HG02870 (cell line): ENCODE results near the gene PPDPF.

ENCODE experiments used
- ATAC-seq: cut with Tn5 transposase; IDR thresholded peaks from one replicate; pipeline ENCODE4 v1.9.1; 2021; ENCODE audit warnings: mild to moderate bottlenecking, moderate library complexity; ENCODE audit not compliant: unreplicated experiment

The PPDPF gene

DNA sequence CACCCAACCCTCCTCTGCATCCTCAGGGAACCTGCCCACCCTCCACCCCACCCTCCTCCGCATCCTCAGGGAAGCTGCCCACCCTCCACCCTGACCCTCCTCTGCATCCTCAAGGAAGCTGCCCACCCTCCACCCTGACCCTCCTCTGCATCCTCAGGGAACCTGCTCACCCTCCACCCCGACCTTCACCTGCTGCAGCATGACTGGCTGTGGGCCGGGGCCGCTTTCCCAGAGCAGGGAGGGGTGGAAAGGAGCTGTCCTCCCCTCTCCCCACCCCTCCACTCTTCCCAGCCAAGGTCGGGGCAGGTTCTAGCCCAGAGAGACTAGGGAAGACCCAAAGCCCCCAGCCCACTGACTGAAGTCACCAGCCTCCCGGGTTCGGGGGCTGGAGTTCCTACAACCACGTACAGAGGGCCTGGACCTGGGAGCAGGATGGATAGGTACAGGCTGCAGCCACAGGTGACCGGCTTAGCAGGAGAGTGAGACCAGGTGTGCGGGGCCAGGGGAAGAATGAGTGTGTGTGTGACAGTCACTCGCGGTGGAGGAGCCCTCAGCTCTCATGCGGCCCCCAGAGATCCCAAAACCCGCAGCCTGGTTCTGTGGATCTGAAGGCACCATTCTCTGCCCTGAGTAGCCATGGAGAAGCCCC lies 33.3 kb upstream of the PPDPF start:
- ATAC-seq, result no peak

DNA sequence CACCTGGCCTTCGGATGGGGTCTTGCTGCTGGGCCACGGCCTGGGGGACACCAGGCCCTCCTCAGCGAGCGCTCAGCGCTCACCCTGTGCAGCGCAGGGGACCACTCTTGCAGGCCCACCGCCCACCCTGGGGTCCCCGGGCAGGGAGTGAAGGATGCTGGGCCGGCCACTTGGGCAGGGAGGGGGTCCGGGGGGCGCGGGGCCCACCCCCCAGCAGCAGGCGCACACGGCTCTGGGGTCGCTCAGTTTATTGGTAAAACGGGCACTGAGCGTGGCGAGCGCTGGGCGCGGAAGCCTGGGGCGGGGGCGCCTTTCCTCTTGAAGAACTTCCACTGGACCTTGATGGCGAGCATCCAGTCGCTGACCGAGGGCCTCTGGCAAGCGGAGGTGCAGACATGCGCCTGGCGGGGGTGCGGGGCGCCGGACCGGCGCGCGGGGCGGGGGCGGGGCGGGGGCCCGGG lies 32.8 kb upstream of the PPDPF start:
- ATAC-seq, result no peak

DNA sequence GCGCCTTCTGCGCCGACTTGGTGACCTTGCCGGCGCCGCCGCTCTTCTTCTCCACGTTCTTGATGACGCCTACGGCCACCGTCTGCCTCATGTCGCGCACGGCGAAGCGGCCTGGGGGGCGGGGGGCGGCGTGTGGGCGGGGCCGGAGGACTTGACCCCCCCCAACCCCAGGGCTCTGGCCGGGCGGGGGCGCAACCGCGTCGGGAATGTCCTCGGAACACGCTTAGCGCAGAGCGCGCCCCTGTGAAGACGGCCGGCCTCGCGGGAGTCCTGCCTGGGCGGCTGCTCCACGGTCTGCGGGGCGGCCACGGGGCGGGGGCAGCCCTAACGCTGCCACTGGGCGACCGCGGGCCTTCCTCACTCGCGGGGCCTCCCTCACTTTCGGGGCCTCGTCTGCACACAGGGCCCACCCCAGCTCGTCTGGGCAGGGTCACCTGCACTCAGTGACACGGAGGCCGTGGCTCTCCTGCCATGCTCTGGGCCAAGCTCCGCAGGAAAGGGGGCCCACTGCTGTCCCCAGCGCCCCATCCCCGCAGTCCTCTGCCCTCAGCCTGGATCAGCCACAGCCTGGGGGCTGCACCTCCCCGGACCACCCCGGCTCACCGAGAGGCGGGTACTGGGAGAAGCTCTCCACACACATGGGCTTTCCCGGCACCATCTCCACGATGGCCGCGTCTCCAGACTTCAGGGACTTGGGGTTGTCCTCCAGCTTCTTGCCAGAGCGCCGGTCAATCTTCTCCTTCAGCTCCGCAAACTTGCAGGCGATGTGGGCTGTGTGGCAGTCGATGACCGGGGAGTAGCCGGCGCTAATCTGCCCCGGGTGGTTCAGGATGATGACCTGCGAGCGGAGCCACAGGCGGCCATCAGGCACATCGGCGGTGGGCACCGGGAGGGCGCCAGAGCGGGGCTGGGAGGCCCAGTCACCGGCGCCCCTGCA lies 32.0 kb upstream of the PPDPF start:
- no peak for ATAC-seq

DNA sequence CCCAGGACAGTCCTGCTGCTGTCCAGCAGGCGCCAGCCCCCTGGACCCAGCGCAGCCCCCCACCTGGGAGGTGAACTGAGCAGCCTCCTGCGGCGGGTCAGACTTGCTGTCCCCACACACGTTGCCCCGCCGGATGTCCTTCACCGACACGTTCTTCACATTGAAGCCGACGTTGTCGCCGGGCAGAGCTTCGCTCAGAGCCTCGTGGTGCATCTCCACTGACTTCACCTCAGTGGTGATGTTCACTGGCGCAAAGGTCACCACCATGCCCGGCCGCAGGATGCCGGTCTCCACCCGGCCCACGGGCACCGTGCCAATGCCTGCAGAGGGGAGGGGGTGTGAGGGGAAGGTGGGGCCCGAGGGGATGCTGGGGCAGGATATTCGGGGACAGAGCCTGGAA lies 30.1 kb upstream of the PPDPF start:
- no peak for ATAC-seq

DNA sequence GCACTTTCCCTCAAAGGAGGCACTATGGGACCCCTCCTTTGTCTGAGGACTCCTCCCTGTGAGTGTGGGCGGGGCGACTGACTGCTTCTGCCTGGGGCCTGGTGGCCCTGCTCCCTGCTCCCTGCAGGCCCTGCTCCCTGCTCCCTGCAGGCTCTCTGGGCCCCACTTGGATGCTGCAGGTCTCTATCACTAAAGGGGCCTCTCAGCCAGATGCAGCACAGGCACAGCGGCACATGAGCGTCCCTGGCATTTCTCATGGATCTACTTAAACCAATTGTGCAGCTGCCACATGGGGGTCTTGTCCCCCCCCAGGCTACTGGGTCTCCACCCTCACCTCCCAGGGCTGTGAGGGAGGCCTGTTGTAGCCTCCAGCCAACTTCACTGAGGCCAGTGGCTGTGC lies 29.5 kb upstream of the PPDPF start:
- ATAC-seq, result no peak

DNA sequence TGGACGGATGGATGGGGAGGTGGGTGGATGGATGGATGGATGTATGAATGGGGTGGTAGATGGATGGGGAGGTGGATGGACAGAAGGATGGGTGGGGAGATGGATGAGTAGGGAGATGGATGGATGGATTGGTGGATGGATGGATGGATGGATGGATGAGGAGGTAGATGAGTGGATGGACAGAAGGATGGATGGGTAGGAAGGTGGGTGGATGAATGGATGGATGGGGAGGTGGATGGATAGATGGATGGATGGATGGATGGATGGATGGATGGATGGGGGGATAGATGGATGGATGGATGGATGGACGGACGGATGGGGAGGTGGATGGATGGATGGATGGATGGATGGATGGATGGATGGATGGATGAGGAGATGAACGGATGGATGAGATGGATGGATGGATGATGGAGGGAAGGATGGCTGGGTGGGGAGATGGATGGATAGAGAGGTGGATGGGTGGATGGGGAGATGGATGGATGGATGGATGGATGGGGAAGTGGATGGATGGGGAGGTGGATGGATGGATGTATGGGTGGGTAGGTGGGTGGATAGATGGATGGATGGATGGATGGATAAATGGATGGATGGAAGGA lies 28.8 kb upstream of the PPDPF start:
- ATAC-seq, result no peak

DNA sequence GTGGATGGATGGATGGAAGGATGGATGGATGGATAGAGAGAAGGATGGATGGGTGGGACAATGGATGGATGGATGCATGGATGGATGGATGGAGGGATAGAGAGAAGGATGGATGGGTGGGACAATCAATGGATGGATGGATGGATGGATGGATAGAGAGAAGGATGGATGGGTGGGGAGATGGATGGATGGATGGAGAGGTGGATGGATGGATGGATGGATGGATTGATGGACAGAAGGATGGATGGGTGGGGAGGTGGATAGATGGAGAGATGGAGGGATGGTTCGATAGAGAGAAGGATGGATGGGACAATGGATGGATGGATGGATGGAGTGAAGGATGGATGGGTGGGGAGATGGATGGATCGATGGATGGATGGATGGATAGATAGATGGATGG lies 28.0 kb upstream of the PPDPF start:
- ATAC-seq, result no peak

DNA sequence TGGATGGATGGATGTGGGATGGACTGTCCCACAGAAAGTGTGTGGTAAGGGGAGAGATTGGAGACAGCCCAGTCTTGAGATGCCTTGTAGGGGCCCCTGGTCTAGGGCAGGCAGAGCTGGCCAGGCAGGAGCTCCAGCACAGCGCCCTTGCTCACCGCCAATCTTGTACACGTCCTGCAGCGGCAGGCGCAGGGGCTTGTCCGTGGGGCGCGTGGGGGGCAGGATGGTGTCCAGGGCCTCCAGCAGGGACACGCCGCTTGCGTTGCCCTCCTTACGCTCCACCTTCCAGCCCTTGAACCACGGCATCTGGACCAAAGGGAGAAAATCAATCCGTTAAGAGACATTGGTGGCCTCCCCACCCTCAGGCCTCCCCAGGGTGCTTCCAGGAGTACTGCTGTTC lies 27.6 kb upstream of the PPDPF start:
- ATAC-seq, result no peak

DNA sequence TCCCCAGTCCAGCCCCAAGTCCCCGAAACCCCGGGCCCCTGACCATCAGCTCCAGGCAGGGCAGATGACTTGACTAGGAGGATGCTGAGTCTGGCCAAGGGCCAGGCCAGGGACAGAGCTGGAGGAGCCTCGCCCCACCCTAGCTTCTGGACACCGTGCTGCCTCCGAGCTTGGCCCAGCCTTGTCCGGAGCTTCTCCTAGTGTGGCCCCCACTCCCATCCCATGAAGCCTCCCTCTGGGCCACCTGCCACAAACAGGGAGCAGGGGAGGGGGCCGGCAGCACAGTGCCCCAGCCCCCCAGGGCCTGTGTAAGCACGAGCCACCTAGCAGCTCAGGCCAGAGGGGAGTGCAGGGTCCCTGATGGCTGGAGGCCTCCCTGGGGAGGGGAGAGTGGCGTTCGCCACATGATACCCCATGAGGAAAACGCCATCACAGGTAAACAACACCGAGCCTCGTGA lies 27.0 kb upstream of the PPDPF start:
- ATAC-seq, result no peak

DNA sequence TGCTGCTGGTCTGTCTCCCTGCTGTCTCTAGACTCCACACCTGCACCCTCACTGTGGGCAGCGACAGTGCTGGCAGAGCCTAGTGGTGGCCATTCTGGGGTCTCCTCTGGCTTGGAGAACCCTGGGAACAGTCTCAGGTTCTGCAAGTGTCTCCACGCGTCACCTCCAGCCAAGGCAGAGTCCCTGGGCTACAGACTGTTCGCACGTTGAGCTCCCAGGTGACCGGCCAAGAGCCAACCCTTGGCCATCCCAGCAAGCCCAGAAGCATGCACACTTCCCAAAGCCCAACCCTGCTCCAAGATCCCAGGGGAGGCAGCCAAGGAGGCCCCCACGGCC lies 26.5 kb upstream of the PPDPF start:
- ATAC-seq, result no peak

DNA sequence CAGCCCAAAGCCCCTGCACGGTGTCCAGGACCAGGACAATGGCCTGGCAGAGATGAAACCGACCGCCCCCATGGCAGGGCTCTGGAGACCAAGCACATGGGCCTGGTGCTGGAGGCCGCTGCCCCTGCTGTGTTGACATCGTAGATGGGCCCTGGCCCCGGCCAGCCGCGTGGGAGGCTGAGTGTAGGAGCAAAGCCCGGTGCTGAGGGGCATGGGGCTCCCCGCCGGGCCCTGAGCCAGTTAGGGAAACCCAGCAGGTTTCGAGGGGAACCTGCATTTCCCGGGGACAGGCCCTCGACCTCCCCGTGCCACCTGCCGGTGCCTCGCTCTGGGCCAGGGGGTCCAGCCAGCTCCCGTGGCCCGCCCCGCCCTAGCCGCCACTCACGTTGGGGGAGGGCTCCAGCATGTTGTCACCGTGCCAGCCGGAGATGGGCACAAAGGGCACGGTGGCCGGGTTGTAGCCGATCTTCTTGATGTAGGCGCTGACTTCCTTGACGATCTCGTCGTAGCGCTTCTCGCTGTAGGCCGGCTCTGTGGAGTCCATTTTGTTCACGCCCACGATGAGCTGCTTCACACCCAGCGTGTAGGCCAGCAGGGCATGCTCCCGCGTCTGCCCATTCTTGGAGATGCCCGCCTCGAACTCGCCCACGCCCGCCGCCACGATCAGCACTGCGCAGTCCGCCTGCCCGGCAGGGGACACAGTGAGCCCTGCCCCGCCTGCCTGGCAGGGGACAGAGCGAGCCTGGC lies 26.0 kb upstream of the PPDPF start:
- ATAC-seq, result no peak

DNA sequence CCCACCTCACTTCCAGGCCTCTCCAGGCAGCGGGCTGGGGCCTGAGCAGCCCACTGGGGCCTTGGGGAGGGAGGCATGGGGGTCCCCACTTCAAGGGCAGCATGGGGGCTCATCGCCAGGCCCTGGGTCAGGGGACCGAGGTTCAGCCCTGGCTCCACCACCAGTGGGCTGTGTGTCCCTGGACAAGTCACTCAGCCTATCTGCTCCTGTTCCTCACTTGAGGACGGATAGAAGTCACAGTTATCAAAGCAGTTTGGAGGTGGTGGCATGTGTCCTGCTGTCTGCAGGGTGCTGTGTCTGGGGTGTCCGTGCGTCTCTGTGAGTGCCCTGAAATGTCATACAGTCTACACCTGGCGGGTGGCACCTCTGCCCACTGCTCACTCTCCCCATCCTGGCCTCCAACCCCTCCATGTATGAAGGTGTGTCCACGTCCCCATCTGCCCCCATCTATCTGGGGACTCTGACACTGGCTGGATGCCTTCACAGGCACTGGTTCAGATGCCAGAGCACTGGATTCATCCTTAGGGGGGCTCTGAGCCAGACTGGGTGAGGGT lies 25.3 kb upstream of the PPDPF start:
- ATAC-seq, result no peak

DNA sequence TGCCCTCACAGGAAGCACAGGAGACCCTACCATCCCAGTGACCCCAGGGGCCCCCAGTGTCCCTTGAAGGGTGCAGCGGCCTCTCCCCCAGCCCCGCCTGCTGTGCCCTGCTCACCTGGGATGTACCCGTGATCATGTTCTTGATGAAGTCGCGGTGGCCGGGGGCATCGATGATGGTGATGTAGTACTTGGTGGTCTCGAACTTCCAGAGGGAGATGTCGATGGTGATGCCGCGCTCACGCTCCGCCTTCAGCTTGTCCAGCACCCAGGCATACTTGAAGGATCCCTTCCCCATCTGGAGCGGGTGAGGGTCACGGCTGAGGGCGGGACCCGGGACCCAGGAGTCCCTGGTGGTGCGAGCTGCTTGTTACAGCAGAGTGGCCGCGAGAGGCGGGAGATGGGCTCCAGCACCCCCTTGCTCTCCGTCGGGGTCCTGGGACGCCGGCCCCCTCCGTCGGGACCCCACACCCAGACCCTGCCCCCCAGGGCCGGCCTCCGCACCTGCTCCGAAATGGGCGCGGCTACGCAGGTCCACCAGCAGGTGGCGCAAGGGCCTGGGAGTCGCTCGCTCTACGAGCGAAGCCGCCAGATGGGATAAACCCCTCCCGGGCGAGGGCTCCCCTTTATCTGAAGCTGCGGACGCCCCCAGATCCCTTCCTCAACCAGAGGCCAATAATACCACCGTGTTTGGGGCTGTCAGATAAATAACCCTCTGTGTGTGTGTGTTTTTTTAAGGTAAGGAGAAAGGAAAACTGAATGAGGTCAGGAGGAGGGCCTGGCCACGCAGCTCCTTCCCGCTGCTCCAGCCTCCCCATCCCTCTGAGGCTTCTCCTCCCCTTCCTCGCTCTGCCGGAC lies 24.6 kb upstream of the PPDPF start:
- ATAC-seq, result no peak

DNA sequence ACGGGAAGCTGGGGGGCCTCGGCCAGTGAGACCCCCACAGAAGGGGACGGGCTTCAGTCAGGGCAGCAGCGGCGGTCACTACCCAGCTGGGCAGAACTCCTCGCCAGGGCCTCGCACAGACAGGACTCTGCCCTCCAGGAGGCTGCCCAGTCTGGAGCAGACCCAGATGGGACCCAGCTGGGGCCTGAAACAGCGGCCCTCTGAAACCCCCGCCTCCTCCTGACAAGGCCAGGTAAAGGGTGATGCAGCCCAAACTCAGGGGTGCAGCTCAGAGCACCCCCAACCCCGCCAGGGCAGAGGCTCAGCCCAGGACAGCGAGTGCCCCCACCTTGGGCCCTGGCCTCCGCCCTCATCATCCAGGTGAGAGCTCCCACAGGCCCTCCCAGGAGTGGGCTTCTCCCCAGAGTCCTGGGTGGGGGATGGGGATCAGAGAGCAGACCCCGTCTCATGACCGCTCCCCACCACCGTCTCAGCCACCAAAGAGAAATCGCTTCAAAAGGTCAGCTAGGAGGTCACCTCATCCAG lies 23.9 kb upstream of the PPDPF start:
- ATAC-seq, result no peak

DNA sequence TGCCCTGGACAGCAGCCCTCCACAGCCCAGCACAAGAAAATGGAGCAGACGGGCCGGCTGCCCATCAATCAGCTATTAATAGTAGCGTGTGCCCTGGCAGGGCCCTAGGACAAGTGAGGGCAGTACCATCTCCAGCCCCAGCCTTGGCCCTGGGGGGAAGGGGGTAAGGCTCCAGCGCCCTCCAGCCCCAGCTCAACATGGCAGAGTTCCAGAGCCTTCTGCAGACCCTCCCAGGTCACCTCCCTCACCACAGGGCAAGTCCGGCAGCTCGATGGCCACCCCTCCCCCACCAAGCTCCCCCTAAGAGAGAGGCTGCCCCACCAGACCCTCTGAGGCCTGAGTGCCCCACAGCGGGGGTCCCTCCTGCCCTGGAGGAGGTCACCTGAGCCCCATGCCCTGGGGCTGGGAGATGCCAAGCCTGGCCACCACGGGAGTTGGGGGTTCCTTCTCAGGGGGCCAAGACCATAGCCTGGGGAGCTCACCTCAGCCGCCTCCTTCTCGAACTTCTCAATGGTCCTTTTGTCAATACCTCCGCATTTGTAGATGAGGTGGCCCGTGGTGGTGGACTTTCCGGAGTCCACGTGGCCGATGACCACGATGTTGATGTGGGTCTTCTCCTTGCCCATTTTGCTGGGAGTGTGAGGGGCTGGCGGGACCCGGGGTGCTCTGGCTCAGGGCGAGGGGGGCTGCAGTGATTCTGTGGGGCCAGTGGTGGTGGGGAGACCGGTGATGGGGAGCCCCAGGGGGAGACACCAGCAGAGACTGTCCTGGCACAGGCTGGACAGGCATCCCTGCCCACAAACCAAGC lies 23.2 kb upstream of the PPDPF start:
- no peak for ATAC-seq

DNA sequence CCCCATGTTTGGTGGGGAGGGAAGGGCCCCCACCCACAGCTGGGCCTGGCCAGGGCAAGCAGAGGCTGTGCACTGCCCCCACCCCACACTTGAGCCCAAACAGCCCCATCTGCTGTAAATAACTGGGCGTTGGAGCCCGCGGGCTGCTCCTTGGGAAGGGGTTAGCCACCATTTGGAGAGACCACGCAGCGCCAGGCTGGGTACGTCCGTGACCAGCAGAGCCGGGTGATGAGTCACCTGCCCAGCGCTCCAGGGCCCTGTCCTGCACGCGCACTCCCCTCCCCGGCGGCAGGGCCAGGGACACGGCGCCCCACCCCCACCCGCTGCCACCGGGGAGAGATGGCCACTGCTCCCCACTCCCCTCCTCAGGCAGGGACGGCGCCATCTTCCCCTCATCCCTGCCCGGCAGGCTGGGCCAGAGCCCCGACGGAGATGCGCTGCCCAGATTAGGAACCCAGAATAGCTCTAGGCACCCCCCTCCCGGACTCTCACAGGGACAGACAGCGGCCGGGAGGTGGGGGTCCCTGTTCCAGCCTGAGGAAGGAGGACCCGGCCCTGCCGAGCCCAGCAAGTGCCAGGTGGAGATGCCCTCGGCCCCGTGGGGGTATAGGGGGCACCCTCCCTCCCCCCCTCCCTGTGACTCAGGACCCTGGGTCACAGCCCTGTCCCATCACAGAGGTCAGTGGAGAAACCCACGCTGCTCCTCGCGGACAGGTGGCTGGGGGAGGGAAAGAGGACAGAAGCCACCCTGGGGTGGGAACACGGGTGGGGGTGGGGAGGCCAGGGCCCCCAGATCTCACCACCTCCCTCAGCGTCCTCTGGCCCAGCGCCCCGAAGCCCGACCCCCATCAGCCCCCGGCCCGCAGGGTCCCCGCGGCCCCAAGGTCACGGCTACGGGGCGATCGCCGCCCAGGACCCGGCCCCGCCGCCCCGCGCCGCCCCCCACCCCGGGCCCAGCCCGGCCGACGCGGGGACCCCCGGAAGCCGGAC lies 22.3 kb upstream of the PPDPF start:
- no peak for ATAC-seq

DNA sequence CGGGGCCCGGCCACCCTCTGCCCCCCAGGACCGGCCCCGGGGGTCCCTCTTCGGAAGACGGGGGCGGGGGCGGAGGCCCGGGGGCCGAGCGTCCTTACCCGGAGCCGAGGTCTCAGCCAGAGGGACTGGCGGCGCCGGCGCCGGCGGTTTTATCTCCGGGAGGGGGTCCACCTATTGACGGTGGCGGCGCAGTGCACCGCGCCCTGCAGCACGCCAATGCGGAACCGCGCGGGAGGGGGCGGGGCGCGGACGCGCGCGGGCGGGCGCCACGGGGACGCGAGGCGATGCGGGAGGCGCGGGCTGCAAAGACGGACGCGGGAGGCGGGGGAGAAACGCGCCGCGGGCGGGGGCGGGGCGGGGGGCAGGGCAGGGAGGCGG lies 21.6 kb upstream of the PPDPF start, which contains the start of gene EEF1A2:
EEF1A2 (minus strand) TSS at position 124 of the 378 bp plus-strand sequence. CDS start 1,320 bp downstream, outside the sequence.
- no peak for ATAC-seq
